Adrenal gland (tissue), 5 donors: Measurements from ENCODE around the gene SCGN.

Experiments used
- POLR2A ChIP-seq, 2 donors: fragments of 450-650 bp; IDR thresholded peaks; one replicate each; pipeline ENCODE4 v1.6.1; 2017; ENCODE audit warnings: antibody characterized with exemption in 2 of 2, mild to moderate bottlenecking in 2 of 2, moderate library complexity in 1 of 2
- TF ChIP-seq, protein P1 (sequence below), 6 experiments: fragments of 450-650 bp in 4 of 6; fragments of 200-600 bp in 2 of 6; sonication (generic) in 1 of 6; IDR thresholded peaks; 1 replicate in 5 of 6; 2 replicates in 1 of 6; pipeline versions ENCODE4 v1.5.1 to v1.8.0; 2016 to 2021; ENCODE audit warnings: antibody characterized with exemption in 6 of 6, mild to moderate bottlenecking in 2 of 6, moderate library complexity in 1 of 6
- donor health status: DM: no; HTN: no; CAD: no.

- TF ChIP-seq, protein P1, sequence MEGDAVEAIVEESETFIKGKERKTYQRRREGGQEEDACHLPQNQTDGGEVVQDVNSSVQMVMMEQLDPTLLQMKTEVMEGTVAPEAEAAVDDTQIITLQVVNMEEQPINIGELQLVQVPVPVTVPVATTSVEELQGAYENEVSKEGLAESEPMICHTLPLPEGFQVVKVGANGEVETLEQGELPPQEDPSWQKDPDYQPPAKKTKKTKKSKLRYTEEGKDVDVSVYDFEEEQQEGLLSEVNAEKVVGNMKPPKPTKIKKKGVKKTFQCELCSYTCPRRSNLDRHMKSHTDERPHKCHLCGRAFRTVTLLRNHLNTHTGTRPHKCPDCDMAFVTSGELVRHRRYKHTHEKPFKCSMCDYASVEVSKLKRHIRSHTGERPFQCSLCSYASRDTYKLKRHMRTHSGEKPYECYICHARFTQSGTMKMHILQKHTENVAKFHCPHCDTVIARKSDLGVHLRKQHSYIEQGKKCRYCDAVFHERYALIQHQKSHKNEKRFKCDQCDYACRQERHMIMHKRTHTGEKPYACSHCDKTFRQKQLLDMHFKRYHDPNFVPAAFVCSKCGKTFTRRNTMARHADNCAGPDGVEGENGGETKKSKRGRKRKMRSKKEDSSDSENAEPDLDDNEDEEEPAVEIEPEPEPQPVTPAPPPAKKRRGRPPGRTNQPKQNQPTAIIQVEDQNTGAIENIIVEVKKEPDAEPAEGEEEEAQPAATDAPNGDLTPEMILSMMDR (IDR thresholded peaks at IDR 0.05): no peak
- TF ChIP-seq POLR2A (IDR thresholded peaks at IDR 0.05): no peak
Observed at GRCh38 chr6:25628471-25629197, 23.4 kb upstream of the SCGN start.
